GM12891 (cell line): ENCODE measurements around the gene PCNX2.

Experiments
- POLR2A ChIP-seq: IDR thresholded peaks from 2 replicates; pipeline ENCODE4 v1.6.1; 2011; ENCODE audit warnings: low read depth, low read length, control low read depth
- POLR2AphosphoS5 ChIP-seq: IDR thresholded peaks from 2 replicates; pipeline ENCODE4 v1.6.1; 2011; ENCODE audit warnings: low read depth, low read length, control low read depth
- TAF1 ChIP-seq: IDR thresholded peaks from 2 replicates; pipeline ENCODE4 v1.6.1; 2011; ENCODE audit warnings: low read depth, low read length, control low read depth

DNA sequence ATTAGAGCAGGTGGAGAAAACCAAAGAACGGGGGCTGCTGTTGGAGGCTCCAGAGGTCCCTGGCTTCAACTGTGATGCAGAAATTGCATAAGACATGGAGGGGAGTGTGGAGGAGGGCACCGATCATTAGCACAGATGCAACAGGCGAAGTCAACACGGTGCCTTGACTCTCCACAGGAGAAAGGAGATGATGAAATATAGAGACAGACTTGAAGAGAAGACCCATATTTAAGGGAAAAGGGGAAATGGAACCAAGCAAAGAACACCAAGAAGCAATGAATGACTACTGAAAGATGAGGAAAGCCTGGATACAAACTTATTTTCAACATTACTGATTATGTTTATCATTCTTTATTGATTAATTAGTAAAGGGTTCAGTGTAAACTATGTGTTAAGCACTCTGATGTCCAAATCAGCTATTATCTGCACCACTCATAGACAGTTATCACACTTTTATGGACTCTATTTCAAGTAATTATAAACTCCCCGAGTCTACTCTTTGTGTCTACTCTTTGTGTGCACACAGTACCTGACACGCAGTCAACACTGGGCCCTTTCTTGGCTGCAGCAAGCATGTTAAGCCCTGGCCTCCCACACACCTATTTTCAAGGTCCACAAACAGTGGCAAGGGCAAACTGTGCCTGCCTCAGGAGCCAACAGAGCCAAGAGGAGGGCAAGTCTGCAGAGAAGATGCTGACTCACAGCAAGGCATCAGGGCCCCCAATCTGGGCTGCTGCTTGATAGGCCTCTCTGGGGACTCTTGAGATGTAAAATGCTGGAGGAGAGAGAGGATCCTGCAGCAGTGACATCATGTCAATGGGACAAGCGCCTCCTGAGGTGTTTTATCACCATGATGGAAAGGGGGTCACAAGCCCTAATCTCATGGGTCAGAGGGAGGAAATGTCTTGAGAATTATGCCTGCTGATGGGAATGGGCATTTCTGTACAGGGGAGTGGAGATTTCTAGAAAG is 17.6 kb downstream of the PCNX2 start:
- no peak for TF ChIP-seq TAF1
- TF ChIP-seq POLR2A: no peak
- TF ChIP-seq POLR2AphosphoS5: no peak
